H1 (cell line): ENCODE measurements around the gene RSF1. TPM values are rescaled to one million over a fixed set of nuclear protein-coding genes. Genes with fewer than 3 reads are reported as not detected.

Source experiments
- CTCF ChIA-PET: fragments of 300-600 bp; sonication (Branson Sonifier 250); formaldehyde crosslinking; loops from one replicate; lab custom pipeline; 2021; ENCODE audit not compliant: partially characterized antibody; lab: Charles Lee
- POLR2A ChIA-PET: fragments of 300-600 bp; sonication (Branson Sonifier 250); formaldehyde crosslinking; loops from one replicate; lab custom pipeline; 2021; ENCODE audit warnings: inconsistent platforms; ENCODE audit not compliant: partially characterized antibody; lab: Charles Lee
- DNase-seq, 2 experiments: peaks; one replicate each; pipeline versions ENCODE4 v3.0.0 to v3.0.0-alpha.2; 2010 to 2022; ENCODE audit warnings: low spot score in 2 of 2, low read depth in 1 of 2, mixed read lengths in 1 of 2
- FAIRE-seq: peaks from 2 replicates; lab custom pipeline; 2011; peaks lifted over from hg19 to GRCh38; lab: Jason Lieb, UNC
- H2AFZ ChIP-seq: 2 replicates; pipeline ENCODE4 v1.8.1; 2012; ENCODE audit warnings: low read length, inconsistent platforms
- H2AK5ac ChIP-seq: 2 replicates; pipeline ENCODE4 v1.6.1; 2013; ENCODE audit warnings: low read depth, low read length
- H2BK120ac ChIP-seq: replicated peaks from 2 replicates; pipeline ENCODE3; 2013; ENCODE audit warnings: low read depth, low read length, inconsistent platforms
- H2BK12ac ChIP-seq: 2 replicates; pipeline ENCODE4 v1.6.1; 2013; ENCODE audit warnings: low read depth, low read length
- H2BK15ac ChIP-seq: 2 replicates; pipeline ENCODE4 v1.6.1; 2013; ENCODE audit warnings: low read length
- H2BK20ac ChIP-seq: 2 replicates; pipeline ENCODE4 v1.6.1; 2013; ENCODE audit warnings: low read length
- H2BK5ac ChIP-seq: 2 replicates; pipeline ENCODE4 v1.6.1; 2013; ENCODE audit warnings: low read depth, low read length
- H3K14ac ChIP-seq: 2 replicates; pipeline ENCODE4 v1.6.1; 2013; ENCODE audit warnings: inconsistent platforms; ENCODE audit not compliant: insufficient read length
- H3K18ac ChIP-seq: 2 replicates; pipeline ENCODE4 v1.6.1; 2013; ENCODE audit warnings: low read length; ENCODE audit errors: extremely low read depth
- H3K23ac ChIP-seq: 2 replicates; pipeline ENCODE4 v1.6.1; 2013; ENCODE audit warnings: inconsistent platforms; ENCODE audit not compliant: insufficient read length
- H3K23me2 ChIP-seq: 2 replicates; pipeline ENCODE4 v1.6.1; 2013; ENCODE audit warnings: low read depth, low read length
- H3K27ac ChIP-seq: 2 replicates; pipeline ENCODE4 v1.6.1; 2011; ENCODE audit warnings: low read depth, low read length, inconsistent platforms
- H3K27me3 ChIP-seq, 4 experiments: replicated peaks in 1 of 4; 1 replicate in 1 of 4; 2 replicates in 3 of 4; pipeline versions ENCODE4 v1.6.1 to v1.8.1; 2011 to 2013; ENCODE audit warnings: low read length in 3 of 4, mild to moderate bottlenecking in 3 of 4, inconsistent platforms in 2 of 4, mixed read lengths in 2 of 4, moderate library complexity in 1 of 4; ENCODE audit not compliant: control insufficient read depth in 3 of 4, insufficient read depth in 3 of 4; ENCODE audit errors: extremely low read depth in 1 of 4
- H3K36me3 ChIP-seq, 4 experiments: 2 replicates each; pipeline versions ENCODE4 v1.6.1 to v1.8.1; 2011 to 2013; ENCODE audit warnings: mild to moderate bottlenecking in 4 of 4, low read length in 3 of 4, moderate library complexity in 2 of 4, control low read depth in 1 of 4, inconsistent platforms in 1 of 4; ENCODE audit not compliant: insufficient read depth in 4 of 4, control insufficient read depth in 2 of 4
- H3K4ac ChIP-seq: replicated peaks from 2 replicates; pipeline ENCODE3; 2013; ENCODE audit warnings: low read length, low read depth, mixed read lengths, inconsistent platforms; ENCODE audit not compliant: insufficient read length
- H3K4me1 ChIP-seq, 4 experiments: replicated peaks in 1 of 4; 1 replicate in 1 of 4; 2 replicates in 3 of 4; pipeline versions ENCODE4 v1.6.1 to v1.8.1; 2011 to 2013; ENCODE audit warnings: low read length in 3 of 4, inconsistent platforms in 2 of 4, mixed read lengths in 1 of 4; ENCODE audit not compliant: insufficient read depth in 4 of 4, control insufficient read depth in 3 of 4
- H3K4me2 ChIP-seq, 2 experiments: 2 replicates each; pipeline versions ENCODE4 v1.6.1 to v1.8.1; 2011 to 2013; ENCODE audit warnings: low read depth in 2 of 2, low read length in 2 of 2, control low read depth in 1 of 2, inconsistent platforms in 1 of 2, mild to moderate bottlenecking in 1 of 2; ENCODE audit not compliant: insufficient read depth in 1 of 2
- H3K4me3 ChIP-seq, 4 experiments: fragments of 200-600, 300-600 bp in 1 of 4; sonication (generic), shearing (Covaris generic), sonication (Bioruptor Twin) in 1 of 4; 2 replicates each; pipeline versions ENCODE4 v1.5.1 to v1.8.1; 2011 to 2016; ENCODE audit warnings: low read length in 4 of 4, low read depth in 3 of 4, control low read depth in 2 of 4, inconsistent platforms in 2 of 4, mild to moderate bottlenecking in 2 of 4, mixed read lengths in 1 of 4, moderate library complexity in 1 of 4; ENCODE audit not compliant: insufficient read depth in 2 of 4; ENCODE audit errors: extremely low read depth in 1 of 4
- H3K56ac ChIP-seq: replicated peaks from 2 replicates; pipeline ENCODE3; 2013; ENCODE audit warnings: low read depth, mild to moderate bottlenecking, mixed read lengths, low read length, inconsistent platforms; ENCODE audit not compliant: insufficient read length
- H3K79me1 ChIP-seq: 2 replicates; pipeline ENCODE4 v1.6.1; 2013; ENCODE audit warnings: low read depth, low read length, control low read depth
- H3K79me2 ChIP-seq, 2 experiments: 2 replicates each; pipeline versions ENCODE4 v1.6.1 to v1.8.1; 2012 to 2013; ENCODE audit warnings: low read length in 2 of 2, mild to moderate bottlenecking in 2 of 2, inconsistent platforms in 1 of 2; ENCODE audit not compliant: insufficient read depth in 2 of 2, control insufficient read depth in 1 of 2
- H3K9ac ChIP-seq, 4 experiments: replicated peaks in 1 of 4; 1 replicate in 1 of 4; 2 replicates in 3 of 4; pipeline versions ENCODE4 v1.6.1 to v1.8.1; 2011 to 2013; ENCODE audit warnings: low read depth in 3 of 4, low read length in 3 of 4, control low read depth in 2 of 4, mild to moderate bottlenecking in 2 of 4, moderate library complexity in 2 of 4, inconsistent platforms in 1 of 4; ENCODE audit errors: extremely low read depth in 1 of 4
- H3K9me3 ChIP-seq, 2 experiments: 2 replicates each; pipeline versions ENCODE4 v1.6.1 to v1.8.1; 2012 to 2013; ENCODE audit warnings: mild to moderate bottlenecking in 2 of 2, moderate library complexity in 2 of 2, control low read depth in 1 of 2, inconsistent platforms in 1 of 2, low read depth in 1 of 2, low read length in 1 of 2, mixed read lengths in 1 of 2; ENCODE audit not compliant: insufficient read depth in 2 of 2
- H4K20me1 ChIP-seq, 2 experiments: replicated peaks in 1 of 2; 2 replicates each; pipeline versions ENCODE3 to v1.8.1; 2011 to 2013; ENCODE audit warnings: inconsistent platforms in 2 of 2, low read length in 2 of 2, mild to moderate bottlenecking in 1 of 2; ENCODE audit not compliant: insufficient read depth in 2 of 2, control insufficient read depth in 1 of 2
- H4K5ac ChIP-seq: 2 replicates; pipeline ENCODE4 v1.6.1; 2013; ENCODE audit warnings: low read length, low read depth, mixed read lengths, inconsistent platforms; ENCODE audit not compliant: insufficient read length
- H4K8ac ChIP-seq: 2 replicates; pipeline ENCODE4 v1.8.0; 2013; ENCODE audit warnings: mild to moderate bottlenecking, moderate library complexity, low read length, inconsistent platforms; ENCODE audit not compliant: insufficient read depth; ENCODE audit errors: extremely low read depth
- H4K91ac ChIP-seq: replicated peaks from 2 replicates; pipeline ENCODE3; 2013; ENCODE audit warnings: low read length, mixed read lengths, inconsistent platforms; ENCODE audit not compliant: insufficient read length
- BACH1 ChIP-seq: IDR thresholded peaks from 2 replicates; pipeline ENCODE4 v1.6.1; 2012; ENCODE audit warnings: low read length, improper control_type of control experiment
- CHD2 ChIP-seq: IDR thresholded peaks from 2 replicates; pipeline ENCODE4 v1.6.1; 2012; ENCODE audit warnings: low read length, improper control_type of control experiment
- CTCF ChIP-seq, 3 experiments: IDR thresholded peaks; 1 replicate in 2 of 3; 2 replicates in 1 of 3; pipeline versions ENCODE4 v1.5.1 to v1.6.1; 2011; ENCODE audit warnings: low read length in 3 of 3, mild to moderate bottlenecking in 3 of 3, inconsistent platforms in 2 of 3, low read depth in 1 of 3, moderate library complexity in 1 of 3; ENCODE audit not compliant: insufficient read depth in 1 of 3; ENCODE audit errors: control extremely low read depth in 1 of 3
- GTF2F1 ChIP-seq: IDR thresholded peaks from 2 replicates; pipeline ENCODE4 v1.6.1; 2012; ENCODE audit warnings: low read depth, low read length, improper control_type of control experiment, borderline replicate concordance
- JUN ChIP-seq: IDR thresholded peaks from 2 replicates; pipeline ENCODE4 v1.6.1; 2011; ENCODE audit warnings: low read depth, mild to moderate bottlenecking, improper control_type of control experiment, low read length
- POLR2AphosphoS5 ChIP-seq: IDR thresholded peaks from 2 replicates; pipeline ENCODE4 v1.6.1; 2011; ENCODE audit warnings: low read depth, low read length
- RBBP5 ChIP-seq: IDR thresholded peaks from 2 replicates; pipeline ENCODE4 v1.7.1; 2012; ENCODE audit warnings: low read depth, mild to moderate bottlenecking, inconsistent platforms, low read length, moderate library complexity, borderline replicate concordance
- SUZ12 ChIP-seq: fragments of 200-600 bp; sonication (generic); IDR thresholded peaks from 2 replicates; pipeline ENCODE4 v1.6.1; 2012; ENCODE audit warnings: mild to moderate bottlenecking, inconsistent platforms, low read length, moderate library complexity, mixed read lengths
- TAF1 ChIP-seq: IDR thresholded peaks from 2 replicates; pipeline ENCODE4 v1.6.1; 2011; ENCODE audit warnings: mild to moderate bottlenecking, low read depth, low read length
- TAF7 ChIP-seq: optimal IDR thresholded peaks from 2 replicates; pipeline ENCODE3; 2011; ENCODE audit warnings: low read depth, mild to moderate bottlenecking, inconsistent platforms, low read length, moderate library complexity, borderline replicate concordance
- TCF12 ChIP-seq: IDR thresholded peaks from 2 replicates; pipeline ENCODE4 v1.6.1; 2011; ENCODE audit warnings: low read depth, mild to moderate bottlenecking, low read length
- WGBS, 2 experiments: shearing (Covaris generic) in 1 of 2; methylation state at CpG; one replicate each; pipeline versions ENCODE4 v1.1.6 to v1.1.7; 2013 to 2015; ENCODE audit warnings: low lambda C conversion rate in 2 of 2, mixed read lengths in 2 of 2, inconsistent platforms in 1 of 2, low coverage in 1 of 2, missing lambda C conversion rate in 1 of 2; ENCODE audit not compliant: insufficient replicate concordance in 2 of 2, insufficient coverage in 1 of 2, insufficient read length in 1 of 2; ENCODE audit errors: extremely low coverage in 1 of 2, missing lambda C conversion rate in 1 of 2; 5-methylcytosine and 5-hydroxymethylcytosine counted together
- polyA plus RNA-seq, 7 experiments: library from polyadenylated mRNA; depleted of rRNA in 3 of 7; stranded (reverse) in 5 of 7; unstranded in 2 of 7; fragments of >200 nt in 5 of 7; fragments of 200-250 nt in 2 of 7; gene quantifications; 1 replicate in 5 of 7; 2 replicates in 1 of 7; 4 replicates in 1 of 7; pipeline versions ENCODE4 v1.2.1 to v1.2.3, GENCODE V29; 2011 to 2013; ENCODE audit warnings: missing spikeins in 2 of 7, mixed read lengths in 2 of 7
- total RNA-seq: library from RNA; stranded (reverse); fragmentation: NEBNext Ultra II Directional; extraction: Animal tissue kit (Norgen Biotek cat#: 25700); gene quantifications from 2 replicates; pipeline ENCODE4 v1.2.1, GENCODE V29; 2021

The RSF1 gene
- total and polyA plus RNA-seq, 2 of the 8 experiments (the other 6 are each of a cell fraction or from before 2014, with no cell fraction given): 17.8 to 87.9 TPM

GRCh38 chr11:77732143-77732542 lies 88.4 kb downstream of the RSF1 start:
- H3K56ac ChIP-seq: no peak overlapping the region
- H2BK5ac ChIP-seq: no peak overlapping the region
- ChIA-PET POLR2A (interaction anchor here (0.8 kb wide), 1 partner anchor 323 kb away, joined by 3 read pairs; no protein-coding TSS in a partner anchor), CTCF (no interaction called here)
- no peaks in the 10 kb centered on the region for H3K4me1 ChIP-seq
- H4K91ac ChIP-seq: no peak overlapping the region
- H2BK15ac ChIP-seq: no peak overlapping the region
- H2AK5ac ChIP-seq: no peak overlapping the region
- H3K23ac ChIP-seq: no peak overlapping the region
- H3K14ac ChIP-seq: no peak overlapping the region
- H4K8ac ChIP-seq: no peak overlapping the region
- H4K20me1 ChIP-seq: no peaks in the 10 kb centered on the region
- no peaks in the 10 kb centered on the region for H3K79me2 ChIP-seq
- no peak overlapping the region for H3K4me3 ChIP-seq
- no peak overlapping the region for H3K4ac ChIP-seq
- H3K36me3 ChIP-seq: peaks cover 0 to 41% (median 20%) of the 10 kb centered on the region in 4 experiments; a peak in 7 of 8 replicates
- no peak overlapping the region for H3K9ac ChIP-seq
- H2BK20ac ChIP-seq: no peak overlapping the region
- H3K4me2 ChIP-seq: no peak overlapping the region
- no peak overlapping the region for H3K18ac ChIP-seq
- H2BK120ac ChIP-seq: no peak overlapping the region
- no peak overlapping the region for H2BK12ac ChIP-seq
- no peaks in the 10 kb centered on the region; the same call in 1 of the 2 replicates for H3K23me2 ChIP-seq
- H4K5ac ChIP-seq: no peak overlapping the region
- no peak overlapping the region for H3K27ac ChIP-seq
- DNase-seq: no peak
- 96% methylated on average over 2 of the region's 2 CpGs; no CpG with 5 or more reads in 1 of the 2 experiments for WGBS, 2 experiments
- FAIRE-seq: no peak
- H3K27me3 ChIP-seq: no peaks in the 10 kb centered on the region
- TF ChIP-seq CHD2 (no peak), CTCF (IDR thresholded peaks at IDR 0.05; ENCODE audit: control extremely low read depth in 1 of 3, insufficient read depth in 1 of 3, low read depth in 1 of 3, low read length in 3 of 3) (no peak), GTF2F1 (no peak), TAF7 (no peak), BACH1 (no peak), JUN (no peak), POLR2AphosphoS5 (no peak), RBBP5 (no peak), SUZ12 (no peak), TAF1 (no peak), TCF12 (no peak)
- peaks cover 15 to 17% of the 10 kb centered on the region in 2 experiments for H3K9me3 ChIP-seq
- no peak overlapping the region for H2AFZ ChIP-seq
- no peaks in the 10 kb centered on the region for H3K79me1 ChIP-seq
